ENCODE data around the gene NOS1.
"Not testable (repeated sequence)": the region's sequence is repeated elsewhere in the genome, so short reads cannot be mapped to it uniquely, and the experiment has no call there.

NOS1 gene

DNA sequence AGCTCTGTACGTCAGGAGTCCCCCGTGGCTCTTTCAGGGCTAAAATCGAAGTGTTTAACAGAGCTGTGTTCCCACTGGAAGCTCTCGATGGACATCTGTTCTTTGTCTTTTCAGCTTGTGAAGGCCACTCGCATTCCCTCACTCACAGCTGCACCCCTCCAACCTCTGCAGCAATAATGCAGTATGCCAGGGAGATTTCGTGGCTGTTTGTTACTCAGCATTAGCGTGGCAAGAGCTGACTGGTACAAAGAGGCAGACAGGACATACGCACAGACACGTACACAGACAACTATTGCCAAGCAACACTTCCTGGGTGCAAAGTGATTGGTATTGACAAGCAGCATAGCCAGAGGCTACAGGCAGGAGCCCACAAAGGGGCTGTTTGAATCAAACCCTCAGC, 159.4 kb downstream of the NOS1 start:
- DNase-seq = no peak

DNA sequence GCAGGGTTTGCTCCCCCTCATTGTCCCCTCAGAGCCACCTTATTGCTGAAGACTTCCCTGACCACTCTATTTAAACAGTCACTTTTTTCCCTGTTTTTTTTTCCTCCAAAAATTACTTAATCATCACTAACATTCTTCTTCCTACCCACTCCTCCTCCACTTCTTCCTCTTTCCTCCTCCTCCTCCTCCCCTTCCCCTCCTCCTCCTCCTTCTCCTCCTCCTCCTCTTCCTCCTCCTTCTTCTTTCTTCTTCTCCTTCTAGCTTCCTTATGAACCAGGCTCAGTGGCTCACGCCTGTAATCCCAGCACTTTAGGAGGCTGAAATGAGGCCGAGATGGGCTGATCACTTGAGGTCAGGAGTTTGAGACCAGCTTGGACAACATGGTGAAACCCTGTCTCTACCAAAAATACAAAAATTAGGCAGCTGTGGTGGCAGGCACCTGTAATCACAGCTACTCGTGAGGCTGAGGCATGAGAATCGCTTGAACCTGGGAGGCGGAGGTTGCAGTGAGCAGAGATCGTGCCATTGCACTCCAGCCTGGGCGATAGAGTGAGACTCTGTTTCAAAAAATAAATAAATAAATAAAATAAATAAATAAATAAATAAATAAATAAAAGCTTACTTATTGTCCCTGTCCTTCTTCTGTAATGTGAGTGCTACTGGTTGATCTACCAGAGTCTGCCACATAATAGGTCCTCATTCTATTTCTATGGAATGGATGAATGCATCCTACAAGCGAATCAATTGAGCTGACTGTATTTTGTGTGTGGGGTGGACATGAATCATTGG, 161.3 kb downstream of the NOS1 start:
- not testable (repeated sequence) for DNase-seq

DNA sequence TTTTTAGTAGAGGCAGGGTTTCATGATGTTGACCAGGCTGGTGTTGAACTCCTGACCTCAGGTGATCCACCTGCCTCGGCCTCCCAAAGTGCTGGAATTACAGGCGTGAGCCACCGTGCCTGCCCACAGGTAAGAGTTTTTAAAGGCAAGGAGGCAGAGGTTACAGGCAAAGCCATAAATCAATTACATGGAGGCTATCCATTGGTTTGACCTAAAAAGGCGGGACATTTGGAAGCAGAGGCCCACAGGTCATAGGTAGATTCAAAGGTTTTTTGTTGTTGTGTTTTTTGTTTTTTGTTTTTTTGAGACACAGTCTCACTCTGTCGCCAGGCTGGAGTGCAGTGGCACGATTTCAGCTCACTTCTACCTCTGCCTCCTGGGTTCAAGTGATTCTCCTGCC, 165.1 kb downstream of the NOS1 start:
- not testable (repeated sequence) for DNase-seq

DNA sequence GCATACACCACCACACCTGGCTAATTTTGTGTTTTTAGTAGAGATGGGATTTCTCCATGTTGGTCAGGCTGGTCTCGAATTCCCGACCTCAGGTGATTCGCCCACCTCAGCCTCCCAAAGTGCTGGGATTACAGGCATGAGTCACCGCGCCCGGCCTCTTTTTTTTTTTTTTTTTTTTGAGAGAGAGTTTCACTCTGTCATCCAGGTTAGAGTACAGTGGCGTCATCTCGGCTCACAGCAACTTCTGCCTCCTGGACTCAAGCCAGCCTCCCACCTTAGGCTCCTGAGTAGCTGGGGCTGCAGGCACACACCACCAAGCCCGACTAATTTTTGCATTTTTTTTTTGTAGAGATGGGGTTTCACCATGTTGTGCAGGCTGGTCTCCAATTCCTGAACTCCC, 166.4 kb downstream of the NOS1 start:
- DNase-seq = not testable (repeated sequence)

DNA sequence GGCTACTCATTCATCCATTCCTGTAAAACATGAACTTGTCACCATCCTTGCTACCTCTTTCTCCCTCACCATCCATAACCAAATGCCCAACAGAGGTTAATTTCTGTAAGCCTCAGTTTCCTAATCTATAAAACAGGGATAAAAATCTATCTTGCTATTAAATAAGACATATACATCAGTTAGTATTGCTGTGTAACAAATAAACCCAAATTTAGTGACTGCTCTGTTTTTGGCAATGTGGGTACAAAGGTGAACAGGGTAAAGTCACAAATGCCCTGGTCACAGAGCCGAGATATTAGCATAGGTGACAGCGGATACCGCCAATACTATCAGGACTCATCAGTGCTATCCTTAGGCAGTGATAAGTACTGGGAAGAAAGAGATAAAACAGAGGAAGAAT, 167.5 kb downstream of the NOS1 start:
- DNase-seq = no peak

DNA sequence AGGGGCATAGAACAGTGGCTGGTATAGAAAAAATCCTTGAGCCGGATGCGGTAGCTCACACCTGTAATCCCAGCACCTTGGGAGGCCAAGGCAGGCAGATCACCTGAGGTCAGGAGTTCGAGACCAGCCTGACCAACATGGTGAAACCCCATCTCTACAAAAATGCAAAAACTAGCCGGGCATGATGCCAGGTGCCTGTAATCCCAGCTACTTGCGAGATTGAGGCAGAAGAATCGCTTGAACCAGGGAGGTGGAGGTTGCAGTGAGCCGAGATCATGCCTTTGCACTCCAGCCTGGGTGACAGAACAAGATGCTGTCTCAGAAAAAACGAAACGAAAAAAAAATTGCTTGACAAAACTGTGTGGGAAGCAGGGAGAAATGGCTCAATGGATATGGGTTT, 168.8 kb downstream of the NOS1 start:
- DNase-seq = not testable (repeated sequence)

DNA sequence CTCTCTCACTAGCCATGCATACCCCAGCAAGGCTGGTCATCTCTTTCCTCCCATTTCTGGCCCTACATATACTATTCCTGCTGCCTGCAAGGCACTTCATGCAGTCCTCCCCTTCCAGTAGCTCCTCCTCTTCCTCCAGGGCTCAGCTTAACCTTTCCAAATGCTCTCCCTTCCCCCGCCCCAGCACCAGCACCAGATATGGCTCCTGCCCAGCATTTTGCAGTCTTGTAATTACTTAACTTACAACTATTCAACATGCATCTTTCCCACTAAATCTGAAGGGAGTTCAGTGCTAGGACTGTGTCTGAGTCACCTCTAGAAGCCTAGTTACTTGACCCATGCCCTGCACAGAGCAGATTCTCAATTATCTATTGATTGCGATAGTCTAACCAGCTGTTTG, 169.4 kb downstream of the NOS1 start:
- no peak for DNase-seq

DNA sequence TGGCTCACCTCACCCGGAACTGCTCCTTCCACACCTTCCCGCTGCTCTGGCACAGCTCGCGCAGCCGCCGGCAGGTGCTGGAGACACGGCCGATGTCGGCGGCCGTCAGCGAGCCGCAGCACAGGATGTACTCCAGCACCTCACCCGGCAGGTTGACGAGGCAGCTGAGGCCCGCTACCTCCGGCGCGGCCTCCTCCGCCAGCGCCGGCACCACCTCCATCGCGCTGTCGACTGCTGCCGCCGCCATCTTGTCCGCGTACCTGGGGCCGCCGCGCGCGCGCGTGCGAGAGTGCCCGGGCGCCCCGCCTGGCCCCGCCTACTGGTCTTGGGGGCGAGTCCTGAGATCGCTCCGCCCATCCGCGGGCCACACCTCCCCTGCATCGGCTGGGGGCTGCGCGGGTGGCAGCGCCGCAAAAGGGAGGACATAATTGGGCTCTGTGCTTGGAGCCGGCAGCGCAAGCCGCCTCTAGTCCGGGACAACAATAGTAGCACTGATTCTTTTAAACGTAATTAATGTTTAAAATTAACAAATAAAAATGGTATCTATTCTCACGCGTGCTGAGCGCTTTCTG, 171.1 kb downstream of the NOS1 start, which contains the start of gene FBXO21:
FBXO21 (minus strand) TSS at position 261 of the 572 bp plus-strand sequence; CDS start at position 247, 14 bp downstream.
- peak; percentile 92 for DNase-seq

DNA sequence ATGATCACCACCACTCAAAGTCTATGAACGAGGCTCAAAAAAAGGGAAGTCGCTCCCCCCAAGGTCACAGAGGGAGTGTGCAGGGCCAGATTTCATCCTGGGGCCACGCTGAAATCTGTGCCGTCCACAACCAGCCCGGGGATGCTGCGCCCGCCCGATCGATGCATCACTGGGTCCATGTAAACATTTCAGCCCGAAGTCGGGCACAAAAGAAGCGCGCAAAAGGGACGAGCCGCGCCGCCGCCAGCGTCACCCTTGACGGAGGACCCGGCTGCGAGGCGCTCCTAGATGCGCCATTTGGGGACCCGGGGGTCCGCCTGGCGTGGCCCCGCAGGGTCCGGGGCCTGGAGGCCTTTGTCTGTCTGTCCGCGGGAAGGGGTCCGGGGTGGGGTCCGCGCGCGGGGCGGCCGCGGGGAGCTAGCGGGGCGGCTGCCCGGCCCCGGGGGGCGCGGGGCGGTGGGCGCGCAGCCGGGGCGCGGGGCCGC, 171.7 kb downstream of the NOS1 start:
- no peak for DNase-seq

DNA sequence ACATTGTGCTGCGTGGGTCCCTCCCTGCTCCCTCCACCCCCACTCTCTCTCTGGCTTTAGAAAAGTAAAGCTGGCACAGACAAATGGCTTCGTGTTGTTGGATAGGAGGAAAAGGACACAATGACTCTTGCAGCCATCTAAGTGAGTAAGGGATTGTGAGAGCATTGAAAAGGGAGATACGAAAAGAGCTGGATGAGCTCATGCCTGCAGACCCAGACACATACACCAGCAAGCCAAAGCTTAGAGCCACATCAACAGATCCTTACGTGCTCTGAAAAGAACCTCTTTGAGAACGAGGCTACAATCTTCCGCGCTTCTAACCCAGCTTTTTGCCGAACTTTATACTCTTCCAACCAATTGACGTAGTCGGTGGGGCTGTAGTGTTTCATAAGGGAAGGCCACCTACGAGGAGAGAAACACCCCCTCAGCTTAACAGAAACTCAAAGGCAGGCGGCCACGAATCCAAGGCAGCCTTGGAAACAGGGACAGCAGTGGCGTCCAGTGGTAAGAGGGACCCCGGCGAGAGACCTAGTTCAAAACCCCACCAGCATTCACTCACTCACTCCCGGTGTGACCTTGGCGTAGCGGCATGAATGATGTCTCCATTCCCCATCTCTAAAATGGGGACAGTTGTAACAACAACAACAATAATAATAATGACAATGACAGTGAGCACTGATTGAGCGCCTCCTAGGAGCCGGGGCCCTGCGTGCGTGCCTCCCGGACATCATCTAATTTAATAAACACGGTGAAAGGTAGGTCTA, 172.3 kb downstream of the NOS1 start:
- DNase-seq = no peak

DNA sequence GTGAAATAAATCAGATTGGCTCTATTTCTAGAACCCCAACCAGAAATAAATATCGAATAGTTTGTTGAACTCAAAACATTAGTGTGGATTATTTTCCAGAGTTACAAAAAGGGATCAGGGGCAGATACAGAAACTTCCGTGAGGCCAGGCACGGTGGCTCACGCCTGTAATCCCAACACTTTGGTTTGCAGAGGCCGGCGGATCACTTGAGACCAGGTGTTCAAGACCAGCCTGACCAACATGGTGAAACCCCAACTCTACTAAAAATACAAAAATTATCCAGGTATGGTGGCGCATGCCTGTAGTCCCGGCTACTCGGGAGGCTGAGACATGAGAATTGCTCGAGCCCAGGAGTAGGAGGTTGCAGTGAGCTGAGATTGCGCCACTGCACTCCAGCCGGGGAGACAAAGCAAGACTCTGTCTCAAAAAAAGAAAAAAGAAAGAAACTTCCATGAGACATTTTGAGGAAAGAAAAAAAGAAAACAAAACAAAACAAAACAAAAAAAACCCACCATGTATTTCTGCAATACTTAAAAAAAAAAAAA, 173.2 kb downstream of the NOS1 start:
- no peak for DNase-seq

DNA sequence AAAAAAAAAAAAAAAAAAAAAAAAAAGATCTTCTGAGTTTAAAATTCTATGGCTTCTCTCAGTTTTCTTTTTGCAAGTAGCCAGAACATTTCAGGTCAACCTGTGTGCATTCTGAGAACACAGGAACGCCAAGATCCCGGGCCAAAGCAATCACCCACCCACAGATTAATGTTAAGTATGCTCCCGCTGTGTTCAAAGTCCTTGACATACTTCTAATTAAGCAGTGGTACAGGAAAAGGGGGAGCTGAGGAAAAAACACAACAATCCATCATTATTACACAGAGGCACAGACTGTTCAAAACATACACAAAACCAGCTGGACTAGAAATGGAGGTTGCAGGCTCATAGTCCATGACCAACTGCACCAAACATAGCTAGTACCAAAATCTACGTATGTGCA, 174.0 kb downstream of the NOS1 start:
- no peak for DNase-seq

DNA sequence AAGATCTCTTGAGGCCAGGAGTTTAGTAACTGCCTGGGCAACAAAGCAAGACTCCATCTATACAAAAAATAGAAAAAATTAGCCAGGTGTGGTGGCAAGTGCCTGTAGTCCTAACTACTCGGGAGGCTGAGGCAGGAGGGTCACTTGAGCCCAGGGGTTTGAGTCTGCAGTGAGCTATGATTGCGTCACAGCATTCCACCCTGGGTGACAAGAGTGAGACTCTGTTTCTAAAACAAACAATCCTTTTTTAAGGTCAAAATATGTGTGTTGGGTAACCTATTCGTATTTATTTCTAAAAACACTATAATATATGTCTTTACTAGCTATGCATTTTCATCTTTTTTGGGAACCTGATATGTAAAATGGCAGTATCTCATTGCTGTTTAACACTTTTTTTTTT, 178.6 kb downstream of the NOS1 start:
- DNase-seq = no peak

DNA sequence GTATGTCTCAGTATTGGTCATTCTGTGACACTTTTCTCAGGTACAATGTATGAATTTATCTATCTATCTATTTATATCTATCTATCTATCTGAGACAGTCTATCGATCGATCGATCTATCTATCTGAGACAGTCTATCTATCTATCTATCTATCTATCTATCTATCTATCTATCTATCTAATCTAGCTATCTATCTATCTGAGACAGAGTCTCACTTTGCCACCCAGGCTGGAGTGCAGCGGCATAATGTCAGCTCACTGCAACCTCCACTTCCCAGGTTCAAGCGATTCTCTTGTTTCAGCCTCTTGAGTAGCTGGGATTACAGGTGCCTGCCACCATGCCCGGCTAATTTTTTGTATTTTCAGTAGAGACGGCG, 180.0 kb downstream of the NOS1 start:
- not testable (repeated sequence) for DNase-seq

DNA sequence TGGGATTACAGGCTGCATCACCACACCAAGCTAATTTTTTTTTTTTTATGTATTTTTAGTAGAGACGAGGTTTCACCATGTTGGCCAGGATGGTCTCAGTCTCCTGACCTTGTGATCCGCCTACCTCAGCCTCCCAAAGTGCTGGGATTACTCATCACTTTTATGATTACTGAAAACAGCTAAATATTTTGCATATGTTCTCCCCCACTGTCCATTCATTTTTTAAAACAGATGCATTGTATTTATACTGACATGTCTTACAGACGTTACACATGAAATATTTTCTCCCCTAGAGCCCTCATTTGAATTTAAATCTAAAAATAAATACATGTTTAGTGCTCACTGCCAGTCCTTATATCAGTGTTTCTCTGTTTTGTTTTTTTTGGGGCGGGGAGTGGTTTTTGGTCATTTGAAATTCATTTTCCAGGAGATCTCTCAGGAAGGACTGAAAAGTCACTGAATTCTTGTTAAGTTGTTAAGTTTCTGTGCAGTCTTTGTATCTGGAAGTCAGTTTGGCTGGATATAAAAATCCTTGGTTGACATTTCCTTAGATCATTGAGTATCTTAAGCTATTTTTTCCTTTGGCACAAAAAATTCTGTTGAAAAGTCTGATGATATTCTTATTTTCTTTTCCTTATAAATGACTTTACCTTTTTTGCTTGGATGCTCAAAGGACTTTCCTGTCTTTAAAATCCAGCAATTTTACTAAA, 180.5 kb downstream of the NOS1 start:
- no peak for DNase-seq

DNA sequence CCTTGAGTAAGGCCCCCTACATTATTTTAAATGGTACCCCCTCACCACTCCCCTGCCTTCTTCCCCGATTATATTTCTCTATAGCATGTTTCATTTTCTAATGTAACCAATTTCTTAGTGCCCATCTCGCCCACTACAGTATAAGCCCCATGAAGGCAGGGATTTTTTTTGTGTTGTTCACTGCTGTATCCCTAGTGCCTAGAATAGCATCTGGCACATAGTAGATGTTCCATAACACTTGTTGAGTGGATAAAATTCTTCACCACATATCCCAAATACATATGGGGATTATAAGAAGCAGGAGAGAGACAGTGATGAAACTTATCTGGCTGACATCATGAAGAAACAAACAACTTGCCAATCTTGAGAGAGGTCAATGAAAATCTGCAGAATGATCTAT, 182.7 kb downstream of the NOS1 start:
- no peak for DNase-seq

DNA sequence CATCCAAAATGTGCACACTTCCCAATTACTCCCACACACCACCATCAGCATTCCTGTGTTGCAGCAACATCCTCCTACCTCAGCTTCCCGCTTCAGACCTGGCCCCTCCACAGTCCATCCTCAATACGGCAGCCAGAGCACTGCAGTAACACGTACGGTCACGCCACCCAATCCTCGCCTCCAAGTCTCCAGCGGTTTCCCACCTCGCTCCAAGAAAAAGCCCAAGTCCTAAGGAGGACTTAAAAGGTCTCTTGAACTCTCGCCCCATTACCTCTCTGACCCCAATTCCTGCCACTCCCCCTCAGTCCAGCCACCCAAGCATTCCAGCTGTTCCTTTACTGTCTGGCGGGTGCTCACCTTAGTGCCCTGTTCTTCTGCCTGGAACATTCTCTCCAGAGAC, 183.1 kb downstream of the NOS1 start:
- no peak for DNase-seq

DNA sequence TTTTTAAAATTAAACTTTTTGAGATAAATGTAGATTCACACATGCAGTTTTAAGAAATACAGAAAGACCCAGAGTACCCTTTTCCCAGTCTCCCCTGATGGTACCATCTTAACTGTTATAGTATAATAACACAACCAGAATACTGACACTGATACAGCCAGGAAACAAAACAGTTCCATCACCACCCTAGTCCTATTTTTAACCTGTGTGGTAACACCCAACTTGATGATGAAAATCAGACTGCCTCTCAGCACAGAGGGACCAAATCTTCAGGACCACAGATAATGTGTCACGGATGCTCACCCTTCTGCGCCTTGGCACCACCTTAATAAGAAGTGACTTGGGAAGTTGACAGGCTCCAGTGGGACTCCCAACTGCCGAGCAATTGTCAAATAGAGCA, 189.3 kb downstream of the NOS1 start:
- no peak for DNase-seq

DNA sequence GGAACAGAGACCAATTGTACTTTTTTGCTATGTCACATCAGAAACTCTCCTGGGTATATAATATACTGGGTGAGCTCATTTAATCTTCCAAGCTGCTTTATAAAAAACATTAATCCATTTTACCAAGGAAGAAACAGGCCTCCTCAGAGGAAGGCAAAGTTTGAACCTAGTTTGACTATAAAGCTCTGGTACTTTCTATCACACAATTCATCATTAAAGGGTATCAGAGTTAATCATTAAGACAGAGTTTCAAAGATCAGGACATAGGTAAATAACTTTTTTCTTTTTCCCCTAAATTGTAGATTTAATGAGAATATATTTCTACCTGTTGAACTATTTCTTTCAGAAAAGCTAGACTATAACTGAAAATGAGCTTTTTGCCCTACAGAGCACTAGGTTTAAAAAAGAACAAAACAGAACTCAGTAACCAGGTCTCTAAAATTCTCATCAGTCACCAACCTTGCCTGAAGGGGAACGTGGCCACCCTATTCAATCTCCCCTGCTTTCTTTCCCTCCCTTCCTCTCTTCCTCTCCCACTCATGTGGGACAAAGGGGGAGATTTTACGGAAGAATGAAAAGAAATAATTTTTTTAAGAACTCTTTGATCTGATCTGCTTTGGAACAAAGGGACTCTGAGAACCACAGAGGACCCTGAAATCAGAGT, 189.8 kb downstream of the NOS1 start:
- no peak for DNase-seq

DNA sequence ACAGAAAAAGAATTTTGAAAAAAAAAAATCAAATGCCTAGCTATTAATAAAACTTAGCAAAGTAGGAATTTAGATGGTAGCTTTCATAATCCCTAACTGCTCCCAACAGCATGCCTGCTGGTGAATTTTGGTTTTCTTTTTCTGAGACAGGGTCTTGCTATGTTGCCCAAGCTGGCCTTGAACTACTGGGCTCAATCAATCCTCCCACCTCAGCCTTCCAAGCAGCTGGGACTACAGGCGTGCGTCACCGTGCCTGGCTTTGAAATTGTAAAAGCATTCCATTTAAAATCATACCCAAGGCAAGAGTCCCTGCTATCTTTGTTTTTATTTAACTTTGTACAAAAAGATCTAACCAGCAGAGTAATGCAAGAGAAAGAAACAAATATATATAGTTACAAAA, 191.9 kb downstream of the NOS1 start:
- no peak for DNase-seq

DNA sequence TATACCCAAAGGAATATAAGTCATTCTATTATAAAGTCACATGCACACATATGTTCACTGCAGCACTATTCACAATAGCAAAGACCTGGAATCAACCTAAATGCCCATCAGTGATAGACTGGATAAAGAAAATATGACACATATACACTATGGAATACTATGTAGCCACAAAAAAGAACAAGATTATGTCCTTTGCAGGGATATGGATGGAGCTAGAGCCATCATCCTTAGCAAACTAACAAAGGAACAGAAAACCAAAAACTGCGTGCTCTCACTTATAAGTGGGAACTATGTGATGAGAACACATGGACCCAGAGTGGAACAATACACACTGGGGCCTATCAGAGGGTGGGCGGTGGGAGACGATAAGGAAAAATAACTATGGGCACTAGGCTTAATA, 192.4 kb downstream of the NOS1 start:
- no peak for DNase-seq

DNA sequence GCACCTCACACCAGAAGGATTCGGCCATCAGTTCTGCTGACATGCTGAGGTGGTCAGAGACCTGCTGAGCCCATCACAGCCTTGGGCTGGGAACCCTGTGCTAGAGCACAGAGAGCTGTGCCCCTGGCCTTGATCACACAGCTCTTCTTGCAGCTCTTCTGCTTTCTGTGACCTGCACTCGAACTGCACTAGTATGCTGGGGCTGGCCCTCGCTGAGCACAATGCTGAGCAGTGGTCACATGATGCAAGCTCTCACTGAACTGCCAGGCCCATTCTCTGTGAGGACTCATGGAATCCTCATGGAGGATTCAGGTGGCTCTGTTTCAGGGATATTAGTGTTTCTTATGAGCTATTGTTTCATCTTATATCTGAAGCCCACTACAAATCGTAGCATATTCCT, 193.7 kb downstream of the NOS1 start:
- DNase-seq = no peak
